ENCODE measurements around the gene GIMAP8. TPM values are rescaled to one million over a fixed set of nuclear protein-coding genes. Genes with fewer than 3 reads are reported as not detected.
"Not testable (repeated sequence)": the region's sequence is repeated elsewhere in the genome, so short reads cannot be mapped to it uniquely, and the experiment has no call there.

GIMAP8 gene
- total and polyA plus RNA-seq, 2 donors, result 14.3 to 15.2 TPM

GRCh38 chr7:150511048-150511447, 60.6 kb downstream of the GIMAP8 start:
- Histone ChIP-seq H3K4me3 (ENCODE audit: low read depth, low read length) (no peak overlapping the region), H3K27ac (ENCODE audit: low read depth) (no peak overlapping the region), H3K36me3 (ENCODE audit: insufficient read depth) (no peaks in the 10 kb centered on the region), H3K4me1 (ENCODE audit: insufficient read depth) (no peaks in the 10 kb centered on the region)
- DNase-seq (ENCODE audit: extremely low spot score), result no peak
- WGBS, result 71% methylated on average over 2 of the region's 2 CpGs

GRCh38 chr7:150513758-150514157, 63.3 kb downstream of the GIMAP8 start:
- H3K4me1 ChIP-seq (ENCODE audit: insufficient read depth), result no peaks in the 10 kb centered on the region
- no peak overlapping the region for H3K27ac ChIP-seq (ENCODE audit: low read depth)
- H3K4me3 ChIP-seq (ENCODE audit: low read depth, low read length), result no peak overlapping the region
- WGBS, result 94% methylated on average over 17 of the region's 17 CpGs
- H3K36me3 ChIP-seq (ENCODE audit: insufficient read depth), result no peaks in the 10 kb centered on the region
- DNase-seq (ENCODE audit: extremely low spot score), result no peak

GRCh38 chr7:150514748-150515222, 64.4 kb downstream of the GIMAP8 start, which contains the start of gene GIMAP7:
Gene GIMAP7 (plus strand): TSS chr7:150514872. CDS start chr7:150519975, 5,103 bp downstream.
- WGBS, result 48% methylated on average over 3 of the region's 3 CpGs
- no peaks in the 10 kb centered on the region for H3K4me1 ChIP-seq (ENCODE audit: insufficient read depth)
- H3K27ac ChIP-seq (ENCODE audit: low read depth), result no peak within 1 kb of the TSS
- H3K36me3 ChIP-seq (ENCODE audit: insufficient read depth), result no peaks in the 10 kb centered on the region
- H3K4me3 ChIP-seq (ENCODE audit: low read depth, low read length), result peak within 1 kb of the TSS; percentile 39
- no peak for DNase-seq (ENCODE audit: extremely low spot score)

- DNase-seq (ENCODE audit: extremely low spot score), result no peak
- no peak overlapping the region for H3K27ac ChIP-seq (ENCODE audit: low read depth)
- H3K36me3 ChIP-seq (ENCODE audit: insufficient read depth), result no peaks in the 10 kb centered on the region
- H3K4me3 ChIP-seq (ENCODE audit: low read depth, low read length), result peak overlapping the region; percentile 39
- H3K4me1 ChIP-seq (ENCODE audit: insufficient read depth), result no peaks in the 10 kb centered on the region
- WGBS, result 69% methylated on average over 11 of the region's 11 CpGs
Observed at GRCh38 chr7:150515248-150516147, 65.1 kb downstream of the GIMAP8 start.

GRCh38 chr7:150516956-150517745, 66.7 kb downstream of the GIMAP8 start:
- Histone ChIP-seq H3K4me1 (ENCODE audit: insufficient read depth) (no peaks in the 10 kb centered on the region), H3K4me3 (ENCODE audit: low read depth, low read length) (peak overlapping the region; percentile 31), H3K27ac (ENCODE audit: low read depth) (no peak overlapping the region), H3K36me3 (ENCODE audit: insufficient read depth) (no peaks in the 10 kb centered on the region)
- WGBS, result 74% methylated on average over 1 of the region's 1 CpG
- DNase-seq (ENCODE audit: extremely low spot score), result no peak

GRCh38 chr7:150519310-150519709, 68.9 kb downstream of the GIMAP8 start:
- no peak overlapping the region for H3K4me3 ChIP-seq (ENCODE audit: low read depth, low read length)
- H3K27ac ChIP-seq (ENCODE audit: low read depth), result no peak overlapping the region
- no peaks in the 10 kb centered on the region for H3K4me1 ChIP-seq (ENCODE audit: insufficient read depth)
- no peaks in the 10 kb centered on the region for H3K36me3 ChIP-seq (ENCODE audit: insufficient read depth)
- whole genome bisulfite sequencing, result 66% methylated on average over 2 of the region's 2 CpGs
- DNase-seq (ENCODE audit: extremely low spot score), result no peak

GRCh38 chr7:150520145-150520544, 69.7 kb downstream of the GIMAP8 start:
- 83% methylated on average over 8 of the region's 8 CpGs for WGBS

GRCh38 chr7:150522931-150523330, 72.5 kb downstream of the GIMAP8 start:
- not testable (repeated sequence) for H3K4me3 ChIP-seq (ENCODE audit: low read depth, low read length); H3K27ac ChIP-seq (ENCODE audit: low read depth); H3K4me1 ChIP-seq (ENCODE audit: insufficient read depth); H3K36me3 ChIP-seq (ENCODE audit: insufficient read depth); DNase-seq (ENCODE audit: extremely low spot score)
- 59% methylated on average over 6 of the region's 6 CpGs for WGBS

More at GRCh38 chr7:150520145-150520544, 69.7 kb downstream of the GIMAP8 start:
- H3K4me1 ChIP-seq (ENCODE audit: insufficient read depth), result no peaks in the 10 kb centered on the region
- no peak overlapping the region for H3K4me3 ChIP-seq (ENCODE audit: low read depth, low read length)
- no peak overlapping the region for H3K27ac ChIP-seq (ENCODE audit: low read depth)
- no peak for DNase-seq (ENCODE audit: extremely low spot score)
- no peaks in the 10 kb centered on the region for H3K36me3 ChIP-seq (ENCODE audit: insufficient read depth)

GRCh38 chr7:150524018-150524417, 73.6 kb downstream of the GIMAP8 start:
- Histone ChIP-seq H3K4me1 (ENCODE audit: insufficient read depth) (no peaks in the 10 kb centered on the region), H3K27ac (ENCODE audit: low read depth) (no peak overlapping the region), H3K4me3 (ENCODE audit: low read depth, low read length) (no peak overlapping the region), H3K36me3 (ENCODE audit: insufficient read depth) (no peaks in the 10 kb centered on the region)
- no peak for DNase-seq (ENCODE audit: extremely low spot score)
- 63% methylated on average over 2 of the region's 2 CpGs for WGBS

Other genes starting within 250 kb of the GIMAP8 start
- 3.7 TPM for gene LRRC61, start 127.3 kb upstream of the GIMAP8 start, total RNA-seq
- gene LRRC61, start 127.3 kb upstream of the GIMAP8 start, polyA plus RNA-seq, result 11.8 TPM
- 6.5 TPM for gene ACTR3C, start 127.1 kb upstream of the GIMAP8 start, total RNA-seq
- gene ACTR3C, start 127.1 kb upstream of the GIMAP8 start, polyA plus RNA-seq, result 3.4 TPM
- 86.2 TPM for gene RARRES2, start 109.0 kb upstream of the GIMAP8 start, total RNA-seq
- gene RARRES2, start 109.0 kb upstream of the GIMAP8 start, polyA plus RNA-seq, result 400 TPM
- 25.2 TPM for gene REPIN1, start 81.8 kb upstream of the GIMAP8 start, total RNA-seq
- 76.7 TPM for gene REPIN1, start 81.8 kb upstream of the GIMAP8 start, polyA plus RNA-seq
- gene ZNF775, start 71.3 kb upstream of the GIMAP8 start, total RNA-seq, result 5.1 TPM
- gene ZNF775, start 71.3 kb upstream of the GIMAP8 start, polyA plus RNA-seq, result 11.6 TPM
- gene GIMAP7, start 64.2 kb downstream of the GIMAP8 start, total RNA-seq, result 16.2 TPM
- 33.2 TPM for gene GIMAP7, start 64.2 kb downstream of the GIMAP8 start, polyA plus RNA-seq
- gene GIMAP4, start 116.8 kb downstream of the GIMAP8 start, total RNA-seq, result 43.9 TPM
- 41.1 TPM for gene GIMAP4, start 116.8 kb downstream of the GIMAP8 start, polyA plus RNA-seq
- gene GIMAP6, start 181.8 kb downstream of the GIMAP8 start, total RNA-seq, result 29.5 TPM
- gene GIMAP6, start 181.8 kb downstream of the GIMAP8 start, polyA plus RNA-seq, result 30.3 TPM
- 18.8 TPM for gene GIMAP2, start 235.1 kb downstream of the GIMAP8 start, total RNA-seq
- gene GIMAP2, start 235.1 kb downstream of the GIMAP8 start, polyA plus RNA-seq, result 10.1 TPM